ENCODE results near the gene MRPL21.
"Not testable (repeated sequence)": the region's sequence is repeated elsewhere in the genome, so short reads cannot be mapped to it uniquely, and the experiment has no call there.

The MRPL21 gene

GRCh38 chr11:68868221-68868835 is 35.3 kb downstream of the MRPL21 start:
- no peak for DNase-seq (ENCODE audit: low read depth)

GRCh38 chr11:68867066-68867465 is 36.6 kb downstream of the MRPL21 start:
- no peak for DNase-seq (ENCODE audit: low read depth)

- DNase-seq (ENCODE audit: low read depth): no peak
Observed at GRCh38 chr11:68865241-68865640, 38.4 kb downstream of the MRPL21 start.

- DNase-seq (ENCODE audit: low read depth): no peak
Observed at GRCh38 chr11:68863553-68864265, 39.9 kb downstream of the MRPL21 start.

- DNase-seq (ENCODE audit: low read depth): no peak
Observed at GRCh38 chr11:68862421-68862820, 41.2 kb downstream of the MRPL21 start.

- DNase-seq (ENCODE audit: low read depth): no peak
Observed at GRCh38 chr11:68859123-68859522, 44.5 kb downstream of the MRPL21 start.

- no peak for DNase-seq (ENCODE audit: low read depth)
Observed at GRCh38 chr11:68857037-68857586, 46.5 kb downstream of the MRPL21 start.

DNA sequence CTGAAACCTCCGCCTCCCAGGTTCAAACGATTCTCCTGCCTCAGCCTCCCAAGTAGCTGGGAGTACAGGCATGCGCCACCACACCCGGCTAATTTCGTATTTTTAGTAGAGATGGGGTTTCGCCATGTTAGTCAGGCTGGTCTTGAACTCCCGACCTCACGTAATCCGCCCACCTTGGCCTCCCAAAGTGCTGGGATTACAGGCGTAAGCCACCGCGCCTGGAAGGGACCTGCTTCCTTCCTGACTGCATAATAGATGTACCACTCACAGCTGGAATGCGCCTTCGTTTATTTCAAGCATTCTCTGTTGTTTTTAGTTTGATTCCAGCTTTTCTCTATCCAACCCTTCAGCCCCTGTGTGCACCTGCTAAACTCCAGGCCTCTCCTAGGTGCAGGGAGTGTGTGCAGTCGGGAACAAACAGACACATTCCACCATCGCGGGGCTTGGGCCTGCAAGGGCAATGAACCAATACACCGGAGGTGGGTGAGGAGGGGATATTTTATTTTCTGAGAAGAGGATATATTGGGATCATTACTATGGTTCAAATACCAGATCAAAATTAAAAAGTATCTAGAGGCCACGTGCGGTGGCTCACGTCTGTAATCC is 47.1 kb downstream of the MRPL21 start:
- not testable (repeated sequence) for DNase-seq (ENCODE audit: low read depth)

DNA sequence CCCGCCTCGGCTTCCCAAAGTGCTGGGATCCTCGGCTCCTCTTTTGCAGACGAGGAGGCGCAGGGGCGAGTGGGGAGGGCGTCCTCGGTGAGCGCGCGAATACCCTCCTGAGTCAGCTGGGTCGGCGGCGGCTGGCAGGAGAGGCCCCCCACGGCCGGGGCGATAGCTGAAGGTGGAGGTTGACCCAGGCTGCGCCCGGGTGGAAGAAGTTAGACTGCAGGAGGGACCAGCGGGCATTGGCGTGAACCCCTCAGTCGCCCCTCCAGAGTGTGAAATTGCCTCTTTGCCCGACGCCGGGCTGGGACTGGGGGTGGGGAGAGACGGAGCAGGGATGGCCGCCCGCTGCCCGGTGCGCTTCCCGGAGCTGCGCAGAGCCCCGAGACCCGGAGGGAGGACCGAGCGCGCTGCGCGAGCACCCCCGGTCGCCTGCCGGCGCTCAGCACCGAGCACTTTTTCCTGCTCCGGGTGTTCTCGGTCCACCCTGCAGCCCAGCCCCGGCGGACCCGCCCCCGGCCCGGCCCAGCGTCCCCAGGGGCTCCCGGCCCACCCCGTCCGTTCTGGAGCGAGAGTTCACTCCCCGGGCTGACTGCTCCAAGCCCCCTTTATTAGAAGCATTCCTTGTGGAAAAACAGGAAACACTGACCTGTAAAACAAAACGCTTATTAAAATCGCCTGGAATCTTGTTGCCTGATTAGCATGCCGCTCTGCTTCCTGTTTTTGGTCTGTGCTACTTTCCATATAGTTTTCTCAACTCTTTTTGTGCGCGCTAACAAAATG is 48.2 kb downstream of the MRPL21 start:
- DNase-seq (ENCODE audit: low read depth): no peak

- no peak for DNase-seq (ENCODE audit: low read depth)
Observed at GRCh38 chr11:68854273-68854958, 49.2 kb downstream of the MRPL21 start.

GRCh38 chr11:68852628-68853027 is 51.0 kb downstream of the MRPL21 start:
- DNase-seq (ENCODE audit: low read depth): no peak

DNA sequence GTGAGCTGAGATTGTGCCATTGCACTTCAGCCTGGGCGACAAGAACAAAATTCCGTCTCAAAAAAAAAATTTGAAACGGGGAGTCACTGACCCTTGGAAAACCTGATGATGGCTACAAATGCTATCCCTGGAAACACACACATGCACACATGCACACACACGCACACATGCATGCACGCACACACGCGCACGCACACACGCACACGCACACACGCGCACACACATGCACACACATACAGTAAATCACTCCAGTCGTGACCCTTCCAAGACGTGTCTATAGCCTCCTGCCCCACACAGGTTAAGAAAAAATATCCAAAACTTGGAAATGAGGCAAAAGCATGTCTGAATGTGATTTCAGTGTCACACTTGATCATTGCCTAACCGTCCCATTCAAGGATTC is 55.2 kb downstream of the MRPL21 start:
- no peak for DNase-seq (ENCODE audit: low read depth)

GRCh38 chr11:68847395-68847794 is 56.2 kb downstream of the MRPL21 start:
- DNase-seq (ENCODE audit: low read depth): no peak

DNA sequence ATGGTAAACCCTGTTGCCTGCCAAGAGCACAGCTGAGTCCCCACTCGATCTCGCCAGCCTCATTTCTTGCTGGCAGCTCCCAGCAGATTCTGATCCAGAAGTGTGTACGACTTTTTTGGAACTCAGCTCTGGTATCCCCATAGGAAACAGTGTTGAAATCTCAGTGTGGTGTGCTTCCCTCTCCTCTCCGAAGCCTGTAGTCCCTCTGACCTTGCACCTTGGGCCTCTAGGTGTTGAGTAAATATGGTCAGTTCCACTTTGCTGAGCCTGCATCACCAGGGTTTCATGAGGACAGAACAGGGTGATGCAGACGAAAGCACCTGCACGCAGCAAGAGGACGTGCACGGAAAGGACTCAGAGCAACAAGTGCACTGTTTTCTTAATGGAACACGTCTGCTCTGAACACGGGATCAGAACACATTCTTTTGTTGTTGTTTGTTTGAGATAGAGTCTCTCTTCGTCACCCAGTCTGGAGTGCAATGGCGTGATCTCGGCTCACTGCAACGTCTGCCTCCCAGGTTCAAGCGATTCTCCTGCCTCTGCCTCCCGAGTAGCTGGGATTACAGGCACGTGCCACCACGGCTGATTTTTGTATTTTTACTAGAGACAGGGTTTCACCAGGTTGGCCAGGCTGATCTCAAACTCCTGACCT is 58.2 kb downstream of the MRPL21 start:
- DNase-seq (ENCODE audit: low read depth): no peak

DNA sequence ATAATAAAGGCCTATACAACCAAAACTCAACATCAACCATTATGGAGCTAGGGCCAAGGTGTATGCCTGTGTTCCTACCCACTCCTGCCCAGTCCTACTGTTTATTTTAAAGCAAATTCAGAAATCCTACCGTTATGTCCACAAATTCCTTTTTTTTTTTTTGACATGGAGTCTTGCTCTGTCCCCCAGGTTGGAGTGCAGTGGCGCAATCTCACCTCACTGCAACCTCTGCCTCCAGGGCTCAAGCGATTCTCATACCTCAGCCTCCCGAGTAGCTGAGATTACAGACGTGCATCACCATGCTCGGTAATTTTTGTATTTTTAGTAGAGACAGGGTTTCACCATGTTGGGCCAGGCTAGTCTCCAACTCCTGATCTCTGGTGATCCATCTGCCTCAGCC is 58.8 kb downstream of the MRPL21 start:
- no peak for DNase-seq (ENCODE audit: low read depth)

DNA sequence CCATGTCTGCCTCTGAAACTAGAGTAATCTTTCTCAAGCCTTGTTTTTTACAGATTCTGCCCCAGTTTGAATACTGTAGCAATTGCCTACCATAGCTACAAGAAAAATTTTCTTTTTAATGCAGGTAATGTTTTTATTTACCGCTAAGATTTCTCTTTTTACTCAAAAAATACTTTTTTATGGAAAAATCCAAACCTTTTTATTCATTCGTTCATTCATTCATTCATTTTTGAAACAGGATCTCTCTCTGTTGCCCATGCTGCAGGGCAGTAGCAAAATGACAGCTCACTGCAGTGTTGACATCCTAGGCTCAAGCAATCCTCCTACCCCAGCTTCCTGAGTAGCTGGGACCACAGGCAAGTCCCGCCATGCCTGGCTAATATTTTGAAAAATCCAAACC is 59.3 kb downstream of the MRPL21 start:
- DNase-seq (ENCODE audit: low read depth): no peak

GRCh38 chr11:68843703-68844312 is 59.8 kb downstream of the MRPL21 start:
- no peak for DNase-seq (ENCODE audit: low read depth)

- no peak for DNase-seq (ENCODE audit: low read depth)
Observed at GRCh38 chr11:68843052-68843561, 60.5 kb downstream of the MRPL21 start.

GRCh38 chr11:68842427-68843051 is 61.1 kb downstream of the MRPL21 start:
- DNase-seq (ENCODE audit: low read depth): no peak

All from CMK (cell line).